HEK293 (cell line): ENCODE data around the gene EEF1AKMT1.
A peak's percentile ranks its signal among the peaks of the same experiment; 100 is the strongest.

Source experiments
- ATF2 ChIP-seq: fragments of 450-650 bp; formaldehyde crosslinking; IDR thresholded peaks from 2 replicates; pipeline ENCODE4 v1.5.1; 2016; ENCODE audit warnings: missing biosample characterization, missing genetic modification characterization, low read depth
- GLI2 ChIP-seq: fragments of 450-650 bp; formaldehyde crosslinking; IDR thresholded peaks from 2 replicates; pipeline ENCODE4; 2017; ENCODE audit warnings: missing biosample characterization, missing genetic modification characterization, low read depth, borderline replicate concordance
- INSM2 ChIP-seq: fragments of 450-650 bp; formaldehyde crosslinking; IDR thresholded peaks from 2 replicates; pipeline ENCODE4 v1.5.1; 2016; ENCODE audit warnings: missing biosample characterization, missing genetic modification characterization
- KLF1 ChIP-seq: fragments of 450-650 bp; formaldehyde crosslinking; IDR thresholded peaks from 2 replicates; pipeline ENCODE4 v1.5.1; 2016; ENCODE audit warnings: missing biosample characterization, missing genetic modification characterization
- KLF10 ChIP-seq: fragments of 450-650 bp; IDR thresholded peaks from 2 replicates; pipeline ENCODE4 v1.5.1; 2018; ENCODE audit warnings: missing biosample characterization, mild to moderate bottlenecking, missing genetic modification characterization
- OSR2 ChIP-seq: fragments of 450-650 bp; formaldehyde crosslinking; IDR thresholded peaks from 2 replicates; pipeline ENCODE4 v1.5.1; 2016; ENCODE audit warnings: missing biosample characterization, missing genetic modification characterization
- PATZ1 ChIP-seq: fragments of 450-650 bp; formaldehyde crosslinking; IDR thresholded peaks from 2 replicates; pipeline ENCODE4 v1.5.1; 2016; ENCODE audit warnings: missing biosample characterization, missing genetic modification characterization
- PRDM1 ChIP-seq: fragments of 450-650 bp; formaldehyde crosslinking; IDR thresholded peaks from 2 replicates; pipeline ENCODE4; 2016; ENCODE audit warnings: missing biosample characterization, missing genetic modification characterization
- RBAK ChIP-seq: fragments of 450-650 bp; formaldehyde crosslinking; IDR thresholded peaks from 2 replicates; pipeline ENCODE4 v1.5.1; 2016; ENCODE audit warnings: missing biosample characterization, missing genetic modification characterization
- SALL2 ChIP-seq: fragments of 450-650 bp; formaldehyde crosslinking; IDR thresholded peaks from 2 replicates; pipeline ENCODE4 v1.5.0; 2017; ENCODE audit warnings: missing biosample characterization, mild to moderate bottlenecking, missing genetic modification characterization, borderline replicate concordance
- SCRT2 ChIP-seq: fragments of 450-650 bp; formaldehyde crosslinking; IDR thresholded peaks from 2 replicates; pipeline ENCODE4 v1.5.1; 2016; ENCODE audit warnings: missing biosample characterization, missing genetic modification characterization
- TRIM28 ChIP-seq: IDR thresholded peaks from 2 replicates; pipeline ENCODE4 v1.6.1; 2011; ENCODE audit warnings: low read length, control low read depth, borderline replicate concordance
- WT1 ChIP-seq: fragments of 450-650 bp; formaldehyde crosslinking; IDR thresholded peaks from 2 replicates; pipeline ENCODE4 v1.5.1; 2016; ENCODE audit warnings: missing biosample characterization, missing genetic modification characterization
- ZBTB11 ChIP-seq: fragments of 450-650 bp; formaldehyde crosslinking; conservative IDR thresholded peaks from 2 replicates; pipeline ENCODE4 v1.5.1; 2016; ENCODE audit warnings: low read depth, missing biosample characterization, missing genetic modification characterization
- ZNF114 ChIP-seq: fragments of 450-650 bp; formaldehyde crosslinking; IDR thresholded peaks from 2 replicates; pipeline ENCODE4 v1.5.0; 2017; ENCODE audit warnings: missing biosample characterization, missing genetic modification characterization
- ZNF19 ChIP-seq: fragments of 450-650 bp; formaldehyde crosslinking; IDR thresholded peaks from 2 replicates; pipeline ENCODE4; 2016; ENCODE audit warnings: missing biosample characterization, missing genetic modification characterization, low read depth
- ZNF2 ChIP-seq: fragments of 450-650 bp; formaldehyde crosslinking; IDR thresholded peaks from 2 replicates; pipeline ENCODE4 v1.5.1; 2016; ENCODE audit warnings: missing biosample characterization, missing genetic modification characterization
- ZNF211 ChIP-seq: fragments of 450-650 bp; formaldehyde crosslinking; IDR thresholded peaks from 2 replicates; pipeline ENCODE4 v1.5.1; 2016; ENCODE audit warnings: low read depth, missing biosample characterization, missing genetic modification characterization
- ZNF292 ChIP-seq: fragments of 450-650 bp; formaldehyde crosslinking; IDR thresholded peaks from 2 replicates; pipeline ENCODE4 v1.5.1; 2016; ENCODE audit warnings: low read depth, missing biosample characterization, missing genetic modification characterization, borderline replicate concordance
- ZNF391 ChIP-seq: fragments of 450-650 bp; formaldehyde crosslinking; IDR thresholded peaks from 2 replicates; pipeline ENCODE4 v1.5.1; 2016; ENCODE audit warnings: low read depth, missing biosample characterization, missing genetic modification characterization, borderline replicate concordance
- ZNF398 ChIP-seq: fragments of 450-650 bp; formaldehyde crosslinking; IDR thresholded peaks from 2 replicates; pipeline ENCODE4 v1.5.1; 2017; ENCODE audit warnings: missing biosample characterization, missing genetic modification characterization
- ZNF626 ChIP-seq: fragments of 450-650 bp; sonication (Bioruptor Pico); formaldehyde crosslinking; IDR thresholded peaks from 2 replicates; pipeline ENCODE4 v1.5.1; 2018; ENCODE audit warnings: missing biosample characterization, missing genetic modification characterization, inconsistent platforms
- ZNF639 ChIP-seq: fragments of 450-650 bp; formaldehyde crosslinking; IDR thresholded peaks from 2 replicates; pipeline ENCODE4 v1.5.1; 2016; ENCODE audit warnings: missing biosample characterization, missing genetic modification characterization
- ZNF645 ChIP-seq: fragments of 450-650 bp; formaldehyde crosslinking; IDR thresholded peaks from 2 replicates; pipeline ENCODE4; 2016; ENCODE audit warnings: missing biosample characterization, missing genetic modification characterization
- ZNF664 ChIP-seq: fragments of 450-650 bp; formaldehyde crosslinking; IDR thresholded peaks from 2 replicates; pipeline ENCODE4 v1.5.1; 2016; ENCODE audit warnings: missing biosample characterization, missing genetic modification characterization
- ZNF777 ChIP-seq: fragments of 450-650 bp; formaldehyde crosslinking; IDR thresholded peaks from 2 replicates; pipeline ENCODE4 v1.5.1; 2017; ENCODE audit warnings: missing biosample characterization, missing genetic modification characterization, borderline replicate concordance

The EEF1AKMT1 gene

GRCh38 chr13:20814224-20814910 is 40.6 kb upstream of the EEF1AKMT1 start (continued):
- TF ChIP-seq PRDM1 (no peak), ZNF398 (tag by site-specific recombination) (peak; percentile 70), ZNF664 (tag by site-specific recombination) (0 out of 2 replicates have a peak, but pooled peaks have one; percentile 33), ZNF639 (tag by site-specific recombination) (peak; percentile 97), INSM2 (peak; percentile 98), PATZ1 (tag by site-specific recombination) (peak; percentile 73), KLF1 (tag by site-specific recombination) (peak; percentile 85), ZNF645 (no peak), ZBTB11 (tag by site-specific recombination) (no peak), SALL2 (tag by site-specific recombination) (no peak), ZNF211 (tag by site-specific recombination) (no peak), ATF2 (tag by site-specific recombination) (peak; percentile 66), ZNF626 (tag by site-specific recombination) (no peak), RBAK (tag by site-specific recombination) (no peak), TRIM28 (no peak), KLF10 (tag by site-specific recombination) (peak; percentile 87), ZNF114 (no peak), ZNF292 (tag by site-specific recombination) (no peak), ZNF19 (tag by site-specific recombination) (no peak), ZNF391 (tag by site-specific recombination) (peak; percentile 95), GLI2 (tag by site-specific recombination) (peak; percentile 91), OSR2 (peak; percentile 90), WT1 (tag by site-specific recombination) (peak; percentile 92), SCRT2 (tag by site-specific recombination) (peak; percentile 38; the same call in 1 of the 2 replicates), ZNF777 (tag by site-specific recombination) (no peak), ZNF2 (tag by site-specific recombination) (no peak; the same call in none of the 2 replicates)
